Activated CD8-positive, alpha-beta memory T cell treated with anti-CD3 and anti-CD28 coated beads for 36 hours (primary cell): ENCODE measurements around the gene DLD. TPM values are rescaled to one million over a fixed set of nuclear protein-coding genes. Genes with fewer than 3 reads are reported as not detected.

ENCODE experiments used
- CTCF ChIA-PET: fragments of 350-600 bp; sonication (Branson Sonifier 250); formaldehyde crosslinking; loops from one replicate; lab custom pipeline; 2021; ENCODE audit warnings: antibody characterized with exemption; lab: Charles Lee
- POLR2A ChIA-PET: fragments of 350-600 bp; sonication (Branson Sonifier 250); formaldehyde crosslinking; loops from one replicate; lab custom pipeline; 2021; ENCODE audit warnings: antibody characterized with exemption; lab: Charles Lee
- total RNA-seq, 2 experiments: library from RNA; stranded (reverse); gene quantifications; one replicate each; pipeline ENCODE4 v1.2.3, GENCODE V29; 2021

Gene DLD
- total RNA-seq, 2 experiments from 2014 or later, result 112 to 114 TPM

DNA sequence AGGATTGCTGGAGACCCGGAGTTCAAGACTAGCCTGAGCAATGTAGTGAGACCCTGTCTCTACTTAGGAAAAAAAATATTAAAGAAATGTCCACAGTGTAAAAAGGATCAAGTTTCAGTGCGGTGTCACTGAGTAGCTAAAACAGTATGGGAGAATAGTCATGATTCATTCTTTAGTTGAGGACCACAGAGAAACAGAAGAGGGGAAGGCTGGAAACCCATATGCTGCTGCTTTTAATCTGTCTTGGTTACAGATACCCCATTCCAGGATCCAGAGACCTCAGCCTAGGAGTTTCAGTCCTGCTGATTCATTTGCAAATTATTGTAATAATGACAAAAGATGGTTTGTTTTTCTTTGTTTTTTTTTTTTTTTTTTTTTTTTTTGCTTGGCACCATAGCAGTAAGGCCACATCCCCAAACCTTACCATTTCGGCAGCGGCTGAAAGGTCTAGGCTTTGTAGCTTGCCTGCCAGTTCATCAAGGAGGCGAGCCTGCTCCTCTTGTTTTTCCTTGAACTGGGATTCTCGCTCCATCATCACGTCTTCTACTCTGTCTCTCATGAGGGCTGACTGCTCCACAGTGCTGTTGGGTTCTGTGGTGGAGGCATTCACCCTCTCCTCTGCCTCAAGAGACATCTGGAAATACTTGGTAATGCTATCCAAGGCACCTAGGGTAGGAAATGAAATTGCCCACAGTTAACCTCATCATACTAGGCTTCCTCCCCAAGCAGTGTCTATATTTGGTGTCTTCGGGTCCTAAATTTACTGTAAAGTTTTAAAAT, 44.2 kb downstream of the DLD start:
- ChIA-PET CTCF (no interaction called here), POLR2A (no interaction called here)

DNA sequence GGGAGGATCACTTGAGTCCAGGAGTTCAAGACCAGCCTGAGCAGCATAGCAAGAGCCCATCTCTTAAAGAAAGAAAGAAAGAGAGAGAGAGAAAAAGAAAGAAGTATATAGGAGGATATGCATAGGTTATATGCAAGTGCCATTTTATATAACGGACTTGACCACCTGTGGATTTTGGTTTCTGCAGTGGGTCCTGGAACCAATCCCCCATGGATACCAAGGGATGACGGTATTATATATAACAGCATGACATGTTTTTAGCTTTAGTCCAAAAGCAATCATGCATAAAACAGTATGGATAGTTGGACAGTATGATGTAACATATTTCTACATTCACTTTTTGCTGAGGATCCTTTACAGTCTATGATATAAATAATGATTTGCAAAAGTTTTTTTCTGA, 45.3 kb downstream of the DLD start:
- ChIA-PET CTCF (no interaction called here), POLR2A (no interaction called here)

DNA sequence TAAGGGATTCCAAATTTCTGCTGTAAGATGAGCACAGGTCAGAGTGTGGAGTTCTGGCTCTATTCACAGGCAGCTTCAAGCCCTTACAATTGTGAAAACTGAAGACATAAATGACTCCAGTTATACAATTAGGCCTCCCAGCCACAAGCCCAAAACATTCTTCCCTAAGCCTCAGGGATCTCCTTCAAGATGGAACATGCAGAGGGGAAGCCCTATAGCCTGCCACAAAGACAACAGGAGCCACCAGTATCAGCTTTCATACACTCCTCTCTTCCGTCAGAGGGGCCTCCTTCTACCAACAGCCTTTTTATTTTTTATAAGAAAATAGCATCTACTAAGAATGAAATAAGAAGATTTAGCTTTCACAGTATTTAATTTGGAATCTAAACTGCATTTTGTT, 46.5 kb downstream of the DLD start:
- ChIA-PET CTCF (no interaction called here), POLR2A (no interaction called here)

DNA sequence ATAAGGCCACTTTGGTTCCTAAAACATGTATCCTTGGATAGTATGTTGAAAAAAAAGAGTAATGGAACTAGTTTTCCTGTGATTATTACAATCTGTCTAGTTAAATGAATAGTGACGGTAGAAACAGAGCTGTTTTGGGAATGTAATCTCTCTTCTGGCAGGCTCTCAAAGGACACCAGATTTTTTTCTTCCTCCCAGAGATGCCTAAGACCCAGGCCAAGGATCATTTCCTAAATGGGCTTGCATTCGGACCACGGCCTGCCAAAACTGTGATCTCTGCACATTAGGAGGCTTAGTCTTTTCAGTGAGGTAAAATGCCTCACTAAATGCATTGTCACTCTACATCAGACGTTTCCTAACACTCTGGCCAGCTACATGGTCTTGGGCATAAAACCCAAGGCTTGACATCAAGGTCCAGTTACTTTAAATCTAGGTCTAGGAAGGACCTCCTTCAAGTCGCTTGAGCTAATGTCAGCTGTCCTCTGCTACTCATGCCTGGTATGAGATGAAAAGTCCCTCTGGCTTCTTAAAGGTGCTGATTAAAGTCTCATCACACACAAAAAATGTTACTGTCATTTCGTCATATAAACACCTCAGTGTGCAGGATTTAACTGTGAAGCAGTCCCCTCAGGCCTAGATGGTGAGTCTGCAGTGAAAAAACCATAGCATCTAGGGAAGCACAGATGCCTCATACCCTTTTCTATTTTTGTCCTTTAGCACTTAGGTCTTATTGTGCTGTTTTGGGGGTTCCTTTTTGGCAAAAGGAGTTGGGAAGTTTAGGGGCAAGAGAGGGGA, 47.7 kb downstream of the DLD start:
- ChIA-PET CTCF (no interaction called here), POLR2A (no interaction called here)

DNA sequence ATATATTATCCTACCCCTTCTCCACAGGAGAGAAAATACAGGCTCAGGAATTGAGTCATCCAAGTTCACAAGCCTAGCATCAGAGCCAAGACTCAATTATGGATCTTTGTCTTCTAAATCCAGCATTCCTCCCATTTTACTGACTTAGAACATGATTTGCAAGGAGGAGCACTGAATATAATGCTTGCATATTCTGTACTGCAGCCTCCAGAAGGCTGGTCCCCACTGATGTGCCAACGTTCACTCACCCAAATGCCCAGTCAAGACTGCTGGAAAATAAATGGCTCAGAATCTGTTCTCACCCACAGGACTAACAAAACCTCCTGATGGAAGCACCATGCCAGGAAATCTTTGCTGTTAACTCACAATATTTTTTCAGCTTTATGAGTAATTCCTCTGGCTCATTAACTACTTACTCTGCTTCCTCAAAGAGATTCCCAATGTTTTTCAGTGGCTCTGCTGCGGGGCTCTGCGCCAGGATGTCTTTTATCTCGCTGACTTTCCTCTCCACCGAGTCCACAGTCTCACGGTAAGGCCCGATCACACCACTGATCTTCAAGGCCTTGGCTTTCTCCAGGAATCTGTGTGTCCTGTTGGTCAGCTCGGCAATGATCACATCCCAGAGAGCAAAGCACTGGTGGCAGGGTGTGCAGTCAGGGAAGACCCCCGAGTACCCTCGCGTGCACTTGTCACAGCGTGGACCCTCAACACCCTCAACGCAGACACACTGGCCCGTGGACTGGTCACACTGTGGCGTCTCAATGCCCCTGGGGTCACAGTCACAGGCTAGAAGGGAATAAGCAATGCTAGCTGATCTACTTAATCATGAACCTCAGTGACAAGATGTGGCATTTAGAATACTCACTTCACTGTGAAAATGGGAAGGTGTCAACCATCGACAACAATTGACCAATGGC, 48.8 kb downstream of the DLD start:
- ChIA-PET CTCF (no interaction called here), POLR2A (no interaction called here)

DNA sequence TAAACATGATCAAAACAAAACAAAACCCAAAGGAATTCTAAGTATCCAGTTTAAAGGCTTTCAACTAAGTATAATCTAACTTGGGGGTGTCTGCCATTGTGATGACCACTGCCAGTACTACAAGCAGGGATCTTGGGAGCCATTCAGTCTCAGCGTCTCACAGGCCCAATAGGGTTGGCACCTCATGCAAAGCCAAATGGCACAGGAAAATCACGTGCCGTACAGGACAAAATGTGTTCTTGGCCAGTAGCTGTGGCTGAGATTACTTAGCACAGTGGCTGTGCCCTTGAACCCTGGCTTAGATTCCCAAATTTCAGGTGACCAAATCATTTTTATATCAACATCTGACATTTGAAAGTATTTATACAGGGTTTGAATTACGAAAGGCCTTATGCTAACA, 50.0 kb downstream of the DLD start:
- CTCF ChIA-PET, result no interaction called here

DNA sequence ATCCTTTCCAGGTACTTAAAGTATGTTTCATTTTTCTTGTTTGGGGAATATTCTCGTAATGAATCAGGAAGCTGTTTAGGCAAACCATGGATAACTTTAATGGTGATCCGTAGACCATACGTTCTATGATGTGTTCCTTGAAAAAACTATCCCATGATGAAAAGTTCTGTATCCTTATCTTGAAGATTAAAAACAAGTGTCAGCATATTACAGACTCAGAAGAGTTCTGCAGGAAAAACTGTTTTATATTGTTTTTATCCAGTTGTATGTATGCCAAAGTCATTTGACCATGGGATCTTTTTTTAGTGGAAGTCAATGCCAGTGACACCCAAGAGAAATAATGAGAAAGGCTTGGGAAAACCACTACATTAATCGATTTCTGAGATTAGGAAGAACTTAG, 52.0 kb downstream of the DLD start:
- CTCF ChIA-PET, result no interaction called here
- POLR2A ChIA-PET, result no interaction called here

More for the DNA sequence above, 50.0 kb downstream of the DLD start:
- POLR2A ChIA-PET, result no interaction called here

DNA sequence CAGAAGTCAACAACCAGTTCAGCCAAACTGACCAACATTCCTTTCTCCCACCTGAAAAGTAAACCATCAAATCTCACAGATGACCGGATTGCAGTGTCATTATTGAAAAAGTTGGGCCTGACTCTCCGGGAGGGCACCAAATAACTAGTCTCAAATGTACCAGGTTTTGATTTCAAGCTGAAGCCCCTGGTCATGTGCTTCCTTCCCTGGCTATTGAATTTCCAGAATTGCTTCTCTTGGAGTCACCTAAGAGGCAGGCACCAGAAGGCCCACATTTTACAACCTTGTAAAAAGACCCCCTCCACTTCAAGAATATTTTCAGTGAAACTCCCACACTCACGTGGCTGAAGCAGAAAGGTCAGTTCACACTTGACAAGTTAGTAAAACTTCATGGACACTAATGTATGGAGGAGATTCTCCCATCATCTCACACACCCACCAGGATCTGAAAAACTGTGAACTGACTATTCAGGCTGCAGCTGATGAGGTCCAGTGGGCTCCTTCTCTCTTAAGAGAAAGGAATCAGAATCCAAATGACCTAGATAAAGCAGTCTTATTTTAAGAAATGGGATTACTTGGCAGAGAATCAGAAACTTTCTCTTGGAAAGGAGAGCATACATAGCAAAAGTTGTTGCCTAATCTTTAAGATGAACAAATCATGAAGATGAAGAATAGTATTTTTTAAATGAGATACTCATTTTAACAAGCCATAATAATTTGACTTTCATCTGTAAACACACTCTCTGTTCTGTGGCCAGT, 53.6 kb downstream of the DLD start:
- CTCF ChIA-PET, result no interaction called here
- POLR2A ChIA-PET, result no interaction called here

DNA sequence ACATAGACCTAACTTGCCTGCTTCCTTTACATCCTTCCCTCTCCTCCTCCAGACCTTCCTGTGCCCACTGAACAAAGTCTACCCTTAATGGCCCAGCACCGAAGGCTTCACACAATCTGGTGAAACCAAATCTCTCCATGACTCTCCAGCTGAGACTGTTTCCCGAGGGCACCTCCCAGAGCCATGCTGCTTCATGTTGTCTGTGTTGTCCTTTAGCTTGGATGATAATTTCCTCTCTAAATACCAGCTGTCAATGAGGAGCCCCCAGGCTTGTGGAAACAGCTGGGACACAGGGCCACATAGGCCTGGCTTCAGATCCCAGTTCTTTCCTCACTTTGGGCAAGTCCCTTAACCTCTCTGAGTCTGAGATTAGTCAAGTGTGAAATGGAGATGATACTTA, 54.3 kb downstream of the DLD start:
- ChIA-PET POLR2A (no interaction called here), CTCF (no interaction called here)

DNA sequence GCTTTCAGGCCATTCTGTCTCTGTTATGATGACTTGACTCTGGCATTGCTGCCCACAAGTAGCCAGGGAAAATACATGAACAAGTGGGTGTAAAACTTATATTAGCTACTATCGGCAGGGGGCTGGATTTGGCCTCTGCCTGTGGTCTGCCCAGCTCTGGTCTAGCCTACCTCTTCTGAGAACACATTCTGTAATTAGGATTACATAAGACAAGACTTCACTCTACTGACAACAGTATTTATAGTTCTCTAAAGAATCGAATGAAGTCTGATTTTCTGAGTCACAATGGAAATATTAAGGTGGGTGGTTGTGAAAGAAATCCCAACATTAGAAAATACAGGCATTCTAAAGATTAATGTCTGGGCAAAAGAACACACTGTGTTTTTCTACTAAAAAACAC, 55.5 kb downstream of the DLD start:
- CTCF ChIA-PET, result no interaction called here
- POLR2A ChIA-PET, result no interaction called here

DNA sequence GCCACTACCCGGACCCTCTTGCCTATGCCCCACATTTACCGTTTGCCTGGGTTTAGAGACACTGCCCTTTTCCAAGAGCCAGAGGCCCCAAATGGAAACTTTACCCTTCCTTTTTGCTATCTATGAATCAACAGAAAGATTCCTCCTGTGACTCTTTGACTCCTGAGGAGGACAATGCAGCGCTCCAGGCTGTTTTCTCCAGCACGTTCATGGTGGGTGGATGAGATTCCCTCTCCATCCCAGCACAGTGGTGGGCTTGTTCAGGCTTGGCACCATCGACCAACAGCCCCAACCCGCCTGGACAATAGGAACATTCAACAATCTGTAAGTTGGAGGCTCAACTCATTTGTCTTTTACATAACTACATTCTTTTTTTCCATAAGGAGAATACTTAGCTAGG, 55.9 kb downstream of the DLD start:
- ChIA-PET POLR2A (interaction anchor here (0.6 kb wide), 1 partner anchor 118 kb away, joined by 4 read pairs; no protein-coding TSS in a partner anchor), CTCF (no interaction called here)

DNA sequence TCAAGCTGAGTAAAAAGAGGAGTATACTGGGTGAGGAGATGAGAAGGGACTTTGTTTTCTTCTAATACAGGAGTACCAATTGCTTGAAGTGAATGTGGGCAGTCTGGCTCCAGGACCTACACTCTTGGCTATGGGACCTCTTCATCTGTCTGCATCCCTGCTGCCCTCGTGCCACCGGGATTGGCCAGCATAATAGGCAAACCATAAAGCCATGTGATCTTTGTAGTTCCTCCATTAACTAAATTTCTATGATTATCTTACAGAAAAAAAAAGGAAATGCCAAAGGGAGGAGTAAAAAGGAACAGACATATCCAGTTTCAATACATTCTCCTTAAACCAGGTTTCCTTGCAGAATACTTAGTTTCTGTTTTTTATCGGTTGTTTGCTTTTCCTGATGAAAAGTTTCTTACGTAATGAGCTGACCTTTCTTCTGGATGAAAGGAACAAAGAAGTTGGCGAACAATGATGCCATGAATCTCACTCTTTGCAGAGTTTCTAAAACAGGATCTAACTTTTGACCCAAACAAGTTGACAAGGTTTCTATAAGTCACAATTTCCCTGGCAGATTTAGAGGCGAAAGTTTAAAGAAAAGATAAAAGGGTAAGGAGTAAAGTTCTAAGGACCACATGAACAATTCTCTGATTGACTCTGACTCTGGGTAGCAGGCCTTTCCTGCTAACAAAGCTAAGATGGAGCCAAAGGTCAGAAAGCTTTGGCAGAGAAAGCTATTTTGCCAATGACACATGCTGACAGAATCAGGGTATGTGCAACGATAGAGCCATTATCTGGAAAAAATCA, 57.9 kb downstream of the DLD start:
- POLR2A ChIA-PET, result no interaction called here
- CTCF ChIA-PET, result no interaction called here

DNA sequence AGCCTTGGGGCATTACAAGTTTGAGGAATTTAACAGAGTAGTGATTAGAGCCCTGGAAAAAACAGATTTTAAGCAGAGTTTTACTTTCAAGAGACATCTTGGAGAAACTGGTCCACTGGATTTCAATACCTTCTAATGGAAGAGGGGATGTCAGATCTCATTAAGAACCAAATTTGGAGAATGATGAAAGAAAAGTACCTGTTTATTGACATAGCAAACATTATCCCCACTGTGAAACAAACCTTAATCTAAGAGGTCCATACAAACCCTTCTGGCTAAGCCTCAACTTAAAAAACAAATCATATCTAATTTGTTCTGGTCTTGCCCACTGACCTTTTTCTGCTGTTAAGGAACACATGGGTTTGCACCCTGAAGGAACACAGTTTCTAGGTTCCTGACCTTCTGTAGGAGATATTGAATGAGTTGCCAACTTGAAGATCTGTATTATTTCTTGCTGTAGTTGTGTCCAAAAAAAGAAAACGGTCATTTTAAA, 58.5 kb downstream of the DLD start:
- CTCF ChIA-PET, result no interaction called here
- POLR2A ChIA-PET, result no interaction called here

DNA sequence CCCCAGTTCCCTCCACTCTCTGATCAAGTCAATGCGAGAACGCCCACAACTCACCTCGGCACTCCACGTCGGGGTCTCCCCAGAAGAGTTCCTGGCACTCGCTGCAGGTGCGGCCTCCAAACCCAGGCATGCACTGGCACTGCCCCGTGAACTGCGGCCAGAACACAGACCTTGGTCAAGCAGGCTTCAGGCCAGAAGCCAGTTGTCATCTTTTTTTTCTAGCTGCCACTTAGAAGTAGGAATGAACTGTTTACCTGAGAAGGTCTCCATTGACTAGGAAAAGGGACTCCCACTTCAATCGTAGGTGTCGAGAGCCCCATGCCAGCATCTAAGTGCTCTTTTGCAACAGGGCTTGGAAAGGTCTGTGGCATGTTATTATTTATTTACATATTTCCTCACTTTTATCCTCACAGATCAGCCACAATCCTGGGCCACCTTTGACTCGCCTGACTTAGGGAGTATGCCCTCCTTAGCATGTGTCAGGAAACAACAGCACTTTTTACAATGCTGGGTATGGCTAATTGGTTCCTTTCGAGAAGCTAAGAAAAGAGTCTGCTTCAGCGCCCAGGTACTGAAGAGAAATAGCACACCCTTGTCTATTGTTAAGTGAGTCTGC, 60.3 kb downstream of the DLD start:
- CTCF ChIA-PET, result no interaction called here
- POLR2A ChIA-PET, result no interaction called here

DNA sequence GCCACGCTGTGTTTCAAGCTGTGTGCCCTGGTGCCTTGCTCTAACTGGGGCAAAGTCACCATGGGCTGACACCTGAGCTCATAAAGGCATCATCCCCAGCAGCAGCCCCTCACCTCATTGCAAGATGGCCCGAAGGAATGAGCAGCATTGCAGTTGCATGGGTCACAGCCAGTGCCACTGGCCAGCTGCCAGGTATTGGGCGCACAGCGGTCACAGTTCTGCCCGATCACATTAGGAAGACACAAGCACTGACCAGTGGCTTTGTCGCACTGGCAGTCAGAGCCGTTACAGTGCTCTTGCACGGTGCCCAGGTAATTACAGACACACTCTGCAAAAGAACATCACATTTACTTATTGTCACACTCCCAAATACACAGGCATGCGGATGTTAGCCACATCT, 60.9 kb downstream of the DLD start:
- ChIA-PET POLR2A (no interaction called here), CTCF (no interaction called here)

DNA sequence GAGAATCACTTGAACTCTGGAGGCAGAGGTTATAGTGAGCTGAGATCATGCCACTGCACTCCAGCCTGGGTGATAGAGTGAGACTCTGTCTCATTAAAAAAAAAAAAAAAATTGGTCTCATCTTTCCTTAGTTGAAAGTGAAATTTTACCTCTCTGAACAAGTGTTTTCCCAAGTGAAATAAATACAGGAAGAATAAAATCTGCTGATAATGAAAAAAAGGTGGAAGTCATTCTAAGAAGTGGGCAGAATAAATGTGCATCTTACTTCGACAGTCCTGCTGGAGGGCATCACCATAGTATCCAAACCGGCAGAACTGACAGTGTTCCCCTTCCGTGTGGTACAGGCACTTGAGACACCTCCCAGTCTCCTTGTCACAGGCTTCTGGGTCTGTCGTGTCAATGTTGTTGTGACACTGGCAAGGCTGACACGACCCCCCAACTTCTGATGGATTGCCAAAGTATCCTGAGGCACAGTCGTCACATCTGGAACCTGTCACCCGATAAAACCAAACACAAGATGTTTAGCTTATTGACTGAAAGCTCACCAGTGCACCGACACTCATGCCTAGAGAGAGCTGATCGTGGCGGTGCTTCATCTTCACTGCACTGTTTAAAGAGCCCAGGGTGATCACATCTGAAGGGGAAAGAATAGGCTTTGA, 62.4 kb downstream of the DLD start:
- ChIA-PET CTCF (no interaction called here), POLR2A (no interaction called here)

DNA sequence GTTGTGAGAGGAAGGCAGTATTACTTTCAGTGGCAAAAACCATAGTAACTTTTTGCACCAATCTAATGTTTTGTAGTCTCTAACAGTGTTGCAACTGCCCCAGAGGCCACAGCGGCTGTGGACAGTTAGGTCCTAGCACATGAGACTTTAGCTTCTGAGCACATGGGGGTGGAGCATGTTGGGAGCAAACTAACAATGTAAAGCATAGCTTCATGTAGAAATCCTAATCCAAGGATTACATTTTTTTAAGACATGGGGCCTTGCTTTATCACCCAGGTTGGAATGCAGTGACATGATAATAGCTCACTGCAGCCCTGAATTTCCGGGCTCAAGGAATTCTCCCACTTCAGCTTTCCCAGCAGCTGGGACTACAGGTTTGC, 62.9 kb downstream of the DLD start:
- ChIA-PET POLR2A (no interaction called here), CTCF (no interaction called here)

DNA sequence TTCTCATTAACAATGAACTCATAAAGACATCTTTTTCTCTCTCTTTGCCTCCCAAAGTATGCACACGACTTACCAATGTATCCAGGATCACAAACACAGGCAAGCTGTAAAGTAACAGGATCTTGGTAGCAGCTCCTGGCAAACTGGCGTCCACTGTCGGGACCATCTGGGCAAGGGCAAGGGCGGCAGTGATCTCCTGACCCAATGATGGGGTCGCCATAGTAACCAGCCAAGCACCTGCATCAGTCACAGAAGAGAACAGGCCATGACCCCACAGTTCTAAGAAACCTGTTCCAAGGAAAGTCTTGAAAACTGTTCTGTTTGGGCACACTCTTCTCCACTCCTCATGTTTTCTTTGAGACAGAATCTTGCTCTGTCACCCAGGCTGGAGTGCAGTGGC, 64.4 kb downstream of the DLD start:
- CTCF ChIA-PET, result no interaction called here
- POLR2A ChIA-PET, result no interaction called here
